DMS153 (cell line): ENCODE data around the gene CLTA.
"Not testable (repeated sequence)": the region's sequence is repeated elsewhere in the genome, so short reads cannot be mapped to it uniquely, and the experiment has no call there.

ENCODE experiments used
- DNase-seq: peaks from one replicate; lab custom pipeline; 2025; lab: John Stamatoyannopoulos, UW

The CLTA gene

DNA sequence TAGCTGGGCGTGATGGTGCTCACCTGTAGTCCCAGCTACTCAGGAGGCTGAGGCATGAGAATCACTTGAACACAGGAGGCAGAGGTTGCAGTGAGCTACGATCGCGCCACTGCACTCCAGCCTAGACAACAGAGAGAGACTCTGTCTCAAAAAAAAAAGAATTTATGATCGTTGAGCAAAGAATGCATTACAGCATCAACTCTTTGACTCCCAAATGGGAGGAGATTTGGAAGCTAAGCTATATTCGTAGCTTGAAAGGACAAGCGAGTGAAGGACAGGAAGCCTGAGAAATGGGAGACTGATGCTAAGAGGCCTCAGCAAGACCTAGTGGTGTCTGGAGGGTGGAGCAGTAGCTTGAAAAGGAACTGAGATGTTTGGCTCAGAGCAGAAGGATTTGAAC, 31.8 kb upstream of the CLTA start:
- no peak for DNase-seq

DNA sequence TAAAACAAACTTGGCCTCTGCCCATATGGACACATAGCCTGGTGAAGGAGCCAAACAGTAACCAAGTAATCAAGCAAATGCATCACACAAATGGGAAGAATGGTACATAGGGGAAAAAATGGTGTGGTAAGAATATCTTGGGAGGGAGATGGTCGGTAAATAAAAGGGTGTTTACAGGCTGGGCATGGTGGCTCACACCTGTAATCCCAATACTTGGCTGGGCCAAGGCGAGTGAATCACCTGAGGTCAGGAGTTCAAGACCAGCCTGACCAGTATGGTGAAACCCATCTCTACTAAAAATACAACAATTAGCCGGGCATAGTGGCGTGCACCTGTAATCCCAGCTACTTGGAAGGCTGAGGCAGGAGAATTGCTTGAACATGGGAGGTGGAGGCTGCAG, 31.2 kb upstream of the CLTA start:
- DNase-seq: not testable (repeated sequence)

DNA sequence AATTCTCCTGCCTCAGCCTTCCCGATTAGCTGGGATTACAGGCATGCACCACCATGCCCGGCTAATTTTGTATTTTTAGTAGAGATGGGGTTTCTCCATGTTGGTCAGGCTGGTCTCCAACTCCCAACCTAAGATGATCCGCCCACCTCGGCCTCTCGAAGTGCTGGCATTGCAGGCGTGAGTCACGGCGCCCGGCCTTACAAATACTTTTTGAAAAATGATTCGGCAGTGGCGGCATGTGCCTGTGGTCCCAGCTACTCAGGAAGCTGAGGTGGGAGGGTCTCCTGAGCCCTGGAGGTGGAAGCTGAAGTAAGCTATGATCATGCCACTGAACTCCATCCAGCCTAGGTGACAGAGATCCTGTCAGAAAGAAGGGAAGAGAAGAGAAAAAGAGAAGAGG, 30.6 kb upstream of the CLTA start:
- DNase-seq: not testable (repeated sequence)

DNA sequence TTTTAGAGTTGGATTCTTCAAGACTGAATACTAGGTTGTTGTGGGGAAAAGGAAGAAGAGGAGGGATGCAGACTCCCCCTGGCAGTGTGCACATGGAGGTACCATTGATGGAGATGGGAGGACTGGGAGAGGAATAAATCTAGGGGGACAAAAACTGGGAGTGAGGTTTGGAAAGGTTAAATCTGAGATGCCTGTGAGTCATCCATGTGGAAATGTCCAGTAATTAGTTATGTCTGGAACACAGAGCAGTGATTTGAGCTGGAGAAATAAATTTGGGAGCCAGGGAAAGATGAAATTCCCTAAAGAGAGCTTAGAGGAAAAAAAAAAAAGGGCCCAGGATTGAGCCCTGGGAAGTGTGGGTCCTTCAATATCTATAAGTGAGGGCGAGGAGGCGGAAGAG, 29.5 kb upstream of the CLTA start:
- DNase-seq: no peak

DNA sequence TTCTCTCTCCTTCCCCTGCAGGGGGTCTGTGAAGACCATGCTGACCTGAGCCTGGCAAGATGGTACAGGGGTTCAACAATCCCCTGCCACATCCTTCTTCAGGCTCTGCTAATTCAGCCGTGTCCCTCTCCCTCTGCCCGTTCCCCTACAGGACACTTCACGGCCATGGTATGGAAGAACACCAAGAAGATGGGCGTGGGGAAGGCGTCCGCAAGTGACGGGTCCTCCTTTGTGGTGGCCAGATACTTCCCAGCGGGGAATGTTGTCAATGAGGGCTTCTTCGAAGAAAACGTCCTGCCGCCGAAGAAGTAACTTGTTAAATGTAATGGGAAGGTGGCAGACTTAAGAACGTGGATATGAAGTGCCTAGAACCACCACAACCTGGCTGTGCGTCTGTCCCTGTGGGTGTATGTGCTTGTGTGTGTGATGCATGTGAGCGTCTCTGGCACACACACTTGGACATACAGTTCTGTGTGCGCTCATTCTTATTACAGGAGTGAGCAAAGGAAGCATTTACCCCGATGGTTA, 28.4 kb upstream of the CLTA start:
- no peak for DNase-seq

DNA sequence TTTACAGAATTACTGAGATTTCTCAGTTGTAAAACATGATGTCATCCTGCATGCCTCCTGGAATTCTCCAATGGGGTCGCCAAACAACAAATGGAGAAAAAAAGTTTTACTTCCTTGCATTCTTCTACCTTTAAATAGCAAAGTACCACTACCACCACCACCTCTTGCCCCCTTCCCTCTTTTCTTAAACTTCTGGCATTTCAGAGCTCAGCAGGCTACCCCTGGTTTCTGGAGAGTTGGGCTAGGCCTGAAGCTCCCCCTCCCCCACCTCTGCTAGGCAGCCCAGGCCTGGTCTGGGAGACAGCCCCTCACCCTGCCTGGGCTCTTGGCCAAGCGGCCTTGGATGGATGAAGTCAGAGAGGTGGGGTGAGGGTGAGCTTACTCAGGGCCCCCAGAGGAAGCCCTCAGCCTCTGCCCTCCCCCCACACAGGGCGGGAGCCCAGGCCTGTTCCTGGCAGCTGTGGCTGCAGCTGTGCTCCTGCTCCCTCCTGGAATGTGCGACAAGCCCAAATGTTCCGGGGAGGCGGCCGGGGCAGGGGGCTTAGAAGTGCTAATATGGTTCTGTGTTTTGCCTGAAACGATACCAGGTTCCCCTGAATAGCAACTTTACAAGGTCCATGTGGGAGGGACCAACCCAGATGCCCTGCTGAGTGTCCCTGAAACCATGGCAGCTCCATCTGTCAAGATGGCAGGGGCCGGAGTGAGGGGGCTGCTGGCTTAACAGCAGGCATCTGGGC, 27.5 kb upstream of the CLTA start:
- no peak for DNase-seq

DNA sequence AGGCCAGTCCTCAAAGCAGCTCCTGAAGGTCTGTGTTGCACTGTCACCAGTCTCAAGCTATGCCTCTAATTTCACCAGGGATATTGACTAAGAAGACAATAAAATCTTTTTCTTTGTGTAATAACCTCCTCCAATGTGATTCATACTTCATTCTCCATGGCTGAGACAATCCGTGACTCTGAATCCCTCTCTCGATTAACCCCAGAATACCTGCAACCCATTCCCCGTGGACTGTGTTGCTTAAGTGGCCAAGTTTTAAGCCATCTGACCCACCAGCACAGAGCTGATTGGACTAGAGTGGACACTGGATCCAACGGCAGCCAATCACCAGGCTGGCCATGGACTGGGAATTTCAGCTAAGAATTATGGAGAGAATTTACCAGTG, 26.9 kb upstream of the CLTA start:
- no peak for DNase-seq

DNA sequence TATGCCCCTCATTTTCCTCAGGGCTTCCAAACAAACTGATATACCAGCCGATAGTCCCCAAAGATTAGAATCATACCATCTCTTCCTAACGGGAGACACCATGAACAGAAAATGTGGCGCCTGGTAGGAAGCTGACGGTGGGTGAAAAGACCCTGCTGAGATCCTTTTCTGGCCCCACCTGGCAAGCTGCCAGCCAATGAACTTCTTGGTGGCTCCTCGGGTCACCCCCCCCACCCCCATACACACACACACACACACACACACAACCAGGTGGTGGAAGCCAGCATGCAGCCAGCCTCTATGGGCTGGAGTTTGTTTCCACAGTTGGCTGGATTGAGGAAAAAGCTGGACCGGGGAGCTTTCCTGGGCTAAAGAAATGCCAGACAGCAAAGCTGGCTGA, 26.3 kb upstream of the CLTA start:
- DNase-seq: no peak

DNA sequence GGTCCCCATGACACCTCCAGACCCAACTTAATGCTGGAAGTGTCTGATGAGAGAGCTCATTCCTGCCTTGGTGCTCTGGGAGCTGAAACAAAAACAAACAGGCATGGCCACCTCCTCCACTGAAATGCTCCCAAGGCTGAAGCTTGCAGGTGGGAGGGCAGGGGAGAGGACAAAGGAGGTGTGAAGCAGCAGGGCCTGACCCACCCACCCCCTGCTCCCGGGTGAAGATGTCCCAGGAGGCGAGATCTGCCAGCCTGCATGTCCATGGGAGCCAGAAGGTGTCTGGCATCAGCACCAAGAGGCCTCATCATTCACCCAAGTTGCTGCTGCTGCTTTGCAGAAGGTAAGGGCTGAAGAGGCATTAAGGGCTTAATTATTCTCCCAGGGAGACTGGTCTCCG, 25.7 kb upstream of the CLTA start:
- no peak for DNase-seq

DNA sequence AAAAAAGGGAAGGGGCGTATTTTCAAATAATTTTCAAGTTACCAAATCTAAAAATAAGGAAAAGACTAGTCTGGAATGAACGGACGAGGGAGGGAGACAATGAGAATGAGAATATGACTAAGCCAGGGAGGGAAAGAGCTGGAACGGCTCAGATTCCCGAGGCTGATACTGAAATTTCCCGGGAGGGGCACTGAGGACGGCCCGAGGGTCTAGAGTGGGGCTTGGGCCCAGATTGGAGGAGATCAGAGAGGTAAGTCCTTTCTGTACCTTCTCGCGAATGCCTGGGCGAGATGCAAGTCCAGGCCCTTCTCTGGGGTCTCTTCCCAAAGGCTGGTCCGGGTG, 24.9 kb upstream of the CLTA start:
- DNase-seq: no peak

DNA sequence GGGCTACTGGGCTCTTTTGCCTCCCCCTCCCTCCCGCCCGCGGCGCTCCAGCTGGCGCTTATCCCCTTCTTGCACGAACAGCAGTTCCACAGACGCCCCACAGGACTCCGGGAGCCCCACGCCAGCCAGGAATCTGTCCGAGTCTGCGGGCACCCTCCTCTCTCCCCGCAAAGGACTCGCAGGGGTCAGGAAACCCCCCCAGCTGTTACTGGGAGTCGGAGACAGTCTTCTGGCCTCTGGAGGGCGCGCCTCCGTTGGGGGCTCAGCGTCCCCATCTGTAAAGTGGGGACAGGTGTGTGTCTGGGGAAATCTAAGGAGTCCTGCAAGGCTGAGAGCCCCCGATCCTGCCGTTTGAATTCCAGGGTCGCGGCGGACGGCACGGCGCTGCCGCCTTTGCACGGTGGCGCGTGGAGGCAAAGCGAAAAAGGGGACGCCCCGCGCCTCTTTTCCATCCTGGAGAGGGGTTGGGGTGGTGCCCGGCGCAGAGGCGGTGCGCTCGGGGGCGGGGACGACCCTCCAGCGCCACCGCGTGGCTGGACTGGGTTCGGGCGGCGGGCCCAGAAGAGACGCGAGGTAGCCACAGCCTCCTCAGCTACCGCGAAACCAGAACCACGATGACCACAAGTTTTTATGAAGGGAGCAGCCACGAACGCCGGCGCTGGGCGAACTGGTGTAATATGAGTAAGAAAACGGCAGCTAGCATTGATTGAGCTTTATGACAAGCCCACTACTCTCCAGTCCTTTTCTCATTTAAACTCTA, 24.4 kb upstream of the CLTA start:
- DNase-seq: no peak

DNA sequence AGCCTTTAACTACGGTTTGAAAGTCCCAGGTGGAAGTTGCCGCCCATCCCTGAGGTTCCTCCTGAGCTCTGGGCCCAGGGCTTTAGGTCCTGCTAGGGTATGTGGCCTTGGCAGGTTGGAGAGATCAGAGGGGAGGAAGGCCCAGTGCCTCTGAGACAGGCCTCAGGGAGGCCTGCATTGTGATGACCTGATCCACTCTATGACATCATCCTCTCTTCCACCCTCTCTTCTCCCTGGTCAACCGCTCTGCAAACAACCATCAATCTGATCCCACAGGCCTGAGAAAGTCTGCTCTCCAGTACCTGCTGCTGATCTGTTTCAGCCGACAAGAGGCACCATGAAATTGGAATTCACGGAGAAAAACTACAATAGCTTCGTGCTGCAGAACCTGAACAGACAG, 21.6 kb upstream of the CLTA start, which contains the start of gene CCIN:
TSS of gene CCIN (plus strand) at position 223 of the 400 bp plus-strand sequence. CDS start at position 338, 115 bp downstream.
- no peak for DNase-seq

DNA sequence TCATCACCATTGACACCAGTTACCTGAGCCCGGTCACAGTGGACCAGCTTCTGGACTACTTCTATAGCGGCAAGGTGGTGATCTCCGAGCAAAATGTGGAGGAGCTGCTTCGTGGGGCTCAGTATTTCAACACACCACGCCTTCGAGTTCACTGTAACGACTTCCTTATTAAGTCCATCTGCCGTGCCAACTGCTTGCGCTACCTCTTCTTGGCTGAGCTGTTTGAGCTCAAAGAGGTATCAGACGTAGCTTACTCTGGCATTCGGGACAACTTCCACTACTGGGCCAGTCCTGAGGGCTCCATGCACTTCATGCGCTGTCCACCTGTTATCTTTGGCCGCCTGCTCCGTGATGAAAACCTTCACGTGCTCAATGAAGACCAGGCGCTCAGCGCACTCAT, 21.0 kb upstream of the CLTA start:
- DNase-seq: no peak

DNA sequence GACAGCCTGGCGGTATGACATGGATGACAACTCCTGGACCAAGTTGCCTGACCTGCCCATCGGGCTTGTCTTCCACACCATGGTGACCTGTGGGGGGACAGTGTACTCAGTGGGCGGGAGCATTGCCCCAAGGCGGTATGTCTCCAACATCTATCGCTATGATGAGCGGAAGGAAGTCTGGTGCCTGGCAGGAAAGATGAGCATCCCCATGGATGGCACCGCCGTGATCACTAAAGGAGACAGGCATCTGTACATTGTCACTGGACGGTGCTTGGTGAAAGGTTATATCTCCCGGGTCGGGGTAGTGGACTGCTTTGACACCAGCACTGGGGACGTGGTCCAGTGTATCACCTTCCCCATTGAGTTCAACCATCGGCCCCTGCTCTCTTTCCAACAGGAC, 20.2 kb upstream of the CLTA start:
- no peak for DNase-seq

DNA sequence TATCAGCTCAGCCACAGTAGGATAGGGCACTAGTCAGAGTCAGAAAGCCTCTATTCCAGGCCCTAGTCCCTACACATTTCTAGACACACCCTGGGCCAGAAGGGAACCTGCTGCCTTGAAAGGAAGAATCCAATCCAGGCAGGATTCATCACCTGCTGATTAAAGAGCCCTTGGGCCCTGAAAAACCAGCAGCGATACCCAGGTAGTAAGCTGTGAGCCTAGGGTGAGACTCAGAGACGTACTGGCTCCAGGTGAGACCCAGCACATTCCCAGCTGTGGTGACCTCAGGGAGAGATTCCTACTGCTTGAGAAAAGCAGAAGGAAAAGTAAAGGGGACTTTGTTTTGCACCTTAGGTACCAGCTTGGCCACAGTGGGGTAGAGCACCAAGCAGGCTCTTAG, 16.9 kb upstream of the CLTA start:
- DNase-seq: no peak

DNA sequence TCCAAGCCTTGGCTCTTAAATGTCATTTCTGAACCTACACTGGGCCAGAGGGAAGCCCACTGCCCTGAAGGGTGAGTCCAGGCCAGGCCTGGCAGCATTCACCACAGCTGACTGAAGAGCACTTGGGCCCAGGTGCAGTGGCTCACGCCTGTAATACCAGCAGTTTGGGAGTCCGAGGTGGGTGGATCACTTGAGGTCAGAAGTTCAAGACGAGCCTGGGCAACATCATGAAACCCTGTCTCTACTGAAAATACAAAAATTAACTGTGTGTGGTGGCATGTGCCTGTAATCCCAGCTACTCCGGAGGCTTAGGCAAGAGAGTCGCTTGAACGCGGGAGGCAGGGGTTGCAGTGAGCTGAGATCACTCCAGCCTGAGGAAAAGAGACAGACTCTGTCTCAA, 16.4 kb upstream of the CLTA start:
- no peak for DNase-seq

DNA sequence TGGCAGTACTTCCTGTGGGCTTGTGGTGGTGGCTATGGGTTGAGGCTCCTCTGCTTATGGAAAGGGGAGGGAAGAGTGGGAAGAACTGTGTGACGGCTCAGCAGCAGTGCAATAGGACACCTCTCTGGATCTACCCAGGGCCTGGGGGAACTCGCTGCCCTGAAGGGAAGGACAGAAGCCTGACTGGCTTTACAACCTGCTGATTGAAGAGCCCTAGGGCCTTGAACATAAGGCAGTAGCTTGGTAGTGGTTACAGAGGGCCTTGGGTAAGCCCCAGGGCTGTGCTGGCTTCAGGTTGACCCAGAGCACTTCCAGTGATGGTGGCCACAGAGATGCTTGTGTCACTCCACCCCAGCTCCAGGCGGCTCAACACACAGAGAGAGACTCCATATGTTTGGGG, 16.0 kb upstream of the CLTA start:
- DNase-seq: no peak

DNA sequence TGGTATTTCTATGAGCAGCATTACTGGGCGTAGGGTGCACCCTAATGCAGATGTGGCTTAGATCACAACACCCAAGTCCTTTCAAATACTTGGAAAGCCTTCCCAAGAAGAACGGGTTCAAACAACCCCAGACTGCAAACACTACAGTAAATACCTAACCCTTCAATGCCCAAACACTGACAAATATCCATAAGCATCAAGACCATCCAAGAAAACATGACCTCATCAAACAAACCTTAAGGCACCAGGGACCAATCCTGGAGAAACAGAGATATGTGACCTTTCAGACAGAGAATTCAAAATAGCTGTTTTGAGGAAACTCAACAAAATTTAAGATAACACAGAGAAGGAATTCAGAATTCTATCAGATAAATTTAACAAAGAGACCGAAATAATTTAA, 15.5 kb upstream of the CLTA start:
- not testable (repeated sequence) for DNase-seq

DNA sequence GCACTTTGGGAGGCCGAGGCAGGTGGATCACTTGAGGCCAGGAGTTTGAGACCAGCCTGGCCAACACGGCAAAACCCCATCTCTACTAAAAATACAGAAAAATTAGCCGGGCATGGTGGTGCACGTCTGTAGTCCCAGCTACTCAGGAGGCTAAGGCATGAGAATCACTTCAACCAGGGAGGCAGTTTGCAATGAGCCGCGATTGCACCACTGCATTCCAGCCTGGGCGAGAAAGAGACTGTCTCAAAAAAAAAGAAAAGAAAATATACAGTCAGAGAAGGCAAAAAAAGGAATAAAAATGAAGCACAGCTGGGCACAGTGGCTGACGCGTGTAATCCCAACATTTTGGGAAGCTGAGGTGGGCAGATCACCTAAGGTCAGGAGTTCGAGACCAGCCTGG, 14.2 kb upstream of the CLTA start:
- not testable (repeated sequence) for DNase-seq

DNA sequence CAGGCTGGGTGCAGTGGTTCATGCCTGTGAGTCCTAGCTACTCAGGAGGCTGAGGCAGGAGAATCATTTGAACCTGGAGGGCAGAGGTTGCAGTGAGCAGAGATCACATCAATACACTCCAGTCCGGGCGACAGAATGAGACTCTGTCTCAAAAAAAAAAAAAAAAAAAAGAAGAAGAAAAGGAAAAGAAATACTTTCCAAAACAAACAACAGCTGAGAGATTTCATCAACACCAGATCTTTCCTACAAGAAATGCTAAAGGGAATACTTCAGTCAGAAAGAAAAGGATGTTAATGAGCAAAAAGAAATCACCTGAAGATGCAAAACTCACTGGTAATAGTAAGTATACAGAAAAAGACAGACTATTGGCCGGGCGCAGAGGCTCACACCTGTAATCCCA, 13.2 kb upstream of the CLTA start:
- no peak for DNase-seq

DNA sequence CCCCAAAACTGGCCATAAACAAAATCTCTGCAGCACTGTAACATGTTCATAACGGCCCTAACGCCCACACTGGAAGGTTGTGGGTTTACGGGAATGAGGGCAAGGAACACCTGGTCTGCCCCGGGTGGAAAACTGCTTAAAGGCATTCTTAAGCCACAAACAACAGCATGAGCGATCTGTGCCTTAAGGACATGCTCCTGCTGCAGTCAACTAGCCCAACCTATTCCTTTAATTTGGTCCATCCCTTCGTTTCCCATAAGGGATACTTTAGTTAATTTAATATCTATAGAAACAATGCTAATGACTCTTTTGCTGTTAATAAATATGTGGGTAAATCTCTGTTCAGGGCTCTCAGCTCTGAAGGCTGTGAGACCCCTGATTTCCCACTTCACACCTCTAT, 10.5 kb upstream of the CLTA start:
- not testable (repeated sequence) for DNase-seq

DNA sequence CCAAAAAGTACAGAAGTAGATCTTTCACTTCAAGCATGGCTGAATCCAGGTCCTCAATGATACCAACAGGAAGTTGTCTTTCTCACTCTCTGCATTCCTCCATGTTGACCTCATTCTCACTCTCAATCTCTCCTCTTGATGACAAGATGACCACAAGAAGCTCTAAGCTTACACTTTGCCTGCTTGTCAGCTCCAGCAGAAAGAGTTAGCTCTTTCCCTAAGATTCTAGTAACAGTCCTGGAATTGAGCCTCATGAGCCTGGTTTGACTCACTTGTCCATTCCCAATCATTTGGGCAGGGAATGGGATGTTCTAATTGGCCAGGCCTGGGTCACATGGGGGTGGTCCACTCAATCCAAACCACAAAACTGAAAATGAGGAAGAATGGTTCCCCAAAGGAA, 3.3 kb upstream of the CLTA start:
- no peak for DNase-seq

DNA sequence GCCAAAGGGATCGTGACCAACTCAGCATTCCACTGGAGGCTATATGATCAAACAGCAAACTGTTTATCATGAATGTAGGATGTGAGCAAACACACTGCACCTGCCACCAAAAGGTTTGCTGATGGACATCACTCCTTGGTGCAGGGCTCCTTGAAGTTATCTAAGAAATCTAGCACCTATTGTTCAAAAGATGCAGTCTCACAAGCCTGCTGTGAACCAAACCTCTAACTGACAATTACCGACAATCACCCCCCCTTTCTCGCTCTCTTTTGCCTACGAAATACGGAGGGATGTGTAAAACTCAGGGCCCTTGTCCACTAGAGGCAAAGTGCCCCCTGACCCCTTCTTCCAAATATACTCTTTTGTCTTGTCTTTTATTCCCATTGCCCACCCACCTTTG, 2.5 kb upstream of the CLTA start:
- DNase-seq: no peak

DNA sequence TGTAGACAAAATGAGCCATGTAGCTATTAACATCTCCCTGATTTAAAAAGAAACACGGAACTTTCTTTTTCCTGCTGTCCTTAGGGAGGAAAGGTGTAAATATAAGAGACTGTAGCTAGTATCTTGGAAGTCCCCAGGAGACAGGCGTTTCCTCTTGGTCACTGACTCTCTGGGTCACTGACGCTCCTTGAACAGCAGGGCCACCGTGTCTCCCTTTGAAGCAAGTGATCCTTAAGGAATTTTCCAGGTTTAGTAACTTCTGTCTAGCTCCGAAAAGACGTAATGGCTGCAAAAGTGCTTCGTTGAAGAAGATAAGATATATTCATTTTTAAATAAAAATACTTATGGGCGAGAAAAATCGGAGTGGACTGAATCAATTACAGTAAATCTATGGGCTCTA, 745 bp upstream of the CLTA start:
- no peak for DNase-seq
